ENCODE data around the gene HMGCS2.

GRCh38 chr1:119779869-119780356, 11.2 kb upstream of the HMGCS2 start:
- no peak for TF ChIP-seq EZH2 (IDR thresholded peaks at IDR 0.05)
- no peak for TF ChIP-seq POLR2AphosphoS5 (IDR thresholded peaks at IDR 0.05; ENCODE audit: borderline replicate concordance, low read depth, low read length)

Measured in SK-N-MC (cell line).